Epithelial cell of proximal tubule (primary cell): Measurements from ENCODE around the gene DNAJC25. TPM values are rescaled to one million over a fixed set of nuclear protein-coding genes. Genes with fewer than 3 reads are reported as not detected.

Source experiments
- DNase-seq: peaks from one replicate; pipeline ENCODE4 v3.0.0-alpha.2; 2011; ENCODE audit warnings: low read depth
- H3K4me3 ChIP-seq: 2 replicates; pipeline ENCODE4 v1.5.1; 2011; ENCODE audit warnings: low read depth, mild to moderate bottlenecking, low read length
- CTCF ChIP-seq: conservative IDR thresholded peaks from 2 replicates; pipeline ENCODE4 v1.5.1; 2012; ENCODE audit warnings: low read depth, mild to moderate bottlenecking, low read length
- total RNA-seq: library from RNA; depleted of rRNA; stranded (reverse); fragments of >200 nt; gene quantifications from 2 replicates; pipeline ENCODE4 v1.2.3, GENCODE V29; 2015

Gene DNAJC25
- total RNA-seq, 1 donor from 2014 or later: 7.6 TPM

- DNase-seq: no peak
- TF ChIP-seq CTCF: no peak
Measured at GRCh38 chr9:111649016-111649415, 17.9 kb downstream of the DNAJC25 start.

DNA sequence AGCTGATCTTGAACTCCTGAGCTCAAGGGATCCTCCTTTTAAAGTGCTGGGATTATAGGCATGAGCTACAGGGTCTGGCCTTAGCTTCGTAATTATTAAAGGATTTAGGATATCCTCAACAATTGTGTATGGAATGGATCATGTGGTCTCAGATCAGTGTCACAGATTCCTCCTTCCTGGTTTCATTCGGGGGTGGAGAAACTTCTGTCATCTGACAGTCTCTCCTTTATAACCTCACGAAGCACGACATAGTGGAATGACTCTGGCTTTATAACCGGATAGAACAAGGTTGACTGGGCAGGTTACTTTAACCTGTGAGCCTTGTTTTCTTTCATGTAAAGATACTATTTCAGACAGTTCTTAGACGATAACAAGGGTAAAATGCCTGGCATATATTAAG lies 25.9 kb downstream of the DNAJC25 start:
- TF ChIP-seq CTCF: no peak
- DNase-seq: no peak
- H3K4me3 ChIP-seq: no peak overlapping the region

More at GRCh38 chr9:111649016-111649415, 17.9 kb downstream of the DNAJC25 start:
- H3K4me3 ChIP-seq: no peak overlapping the region

GRCh38 chr9:111658943-111659342 lies 27.8 kb downstream of the DNAJC25 start:
- TF ChIP-seq CTCF: no peak
- DNase-seq: no peak

DNA sequence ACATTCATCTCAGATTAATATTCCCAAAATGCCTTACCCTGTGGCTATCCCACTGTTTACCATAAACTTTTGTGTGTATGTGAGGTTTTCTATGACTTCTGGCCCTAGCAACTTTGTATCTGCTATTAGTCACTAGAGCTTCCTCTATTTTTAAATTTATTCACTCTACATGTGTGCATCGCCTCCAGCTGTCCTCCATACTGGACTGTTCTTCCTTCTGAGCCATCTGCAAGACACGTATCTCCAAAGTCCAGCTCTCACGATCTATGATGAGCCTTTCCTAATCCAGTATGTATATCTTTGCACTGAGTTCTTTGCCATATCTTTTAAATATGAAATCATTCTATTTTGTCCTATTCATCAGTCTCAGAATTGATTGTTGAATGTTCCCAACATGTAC lies 28.6 kb downstream of the DNAJC25 start:
- no peak for TF ChIP-seq CTCF
- H3K4me3 ChIP-seq: no peak overlapping the region
- DNase-seq: no peak

More at GRCh38 chr9:111658943-111659342, 27.8 kb downstream of the DNAJC25 start:
- no peak overlapping the region for H3K4me3 ChIP-seq

DNA sequence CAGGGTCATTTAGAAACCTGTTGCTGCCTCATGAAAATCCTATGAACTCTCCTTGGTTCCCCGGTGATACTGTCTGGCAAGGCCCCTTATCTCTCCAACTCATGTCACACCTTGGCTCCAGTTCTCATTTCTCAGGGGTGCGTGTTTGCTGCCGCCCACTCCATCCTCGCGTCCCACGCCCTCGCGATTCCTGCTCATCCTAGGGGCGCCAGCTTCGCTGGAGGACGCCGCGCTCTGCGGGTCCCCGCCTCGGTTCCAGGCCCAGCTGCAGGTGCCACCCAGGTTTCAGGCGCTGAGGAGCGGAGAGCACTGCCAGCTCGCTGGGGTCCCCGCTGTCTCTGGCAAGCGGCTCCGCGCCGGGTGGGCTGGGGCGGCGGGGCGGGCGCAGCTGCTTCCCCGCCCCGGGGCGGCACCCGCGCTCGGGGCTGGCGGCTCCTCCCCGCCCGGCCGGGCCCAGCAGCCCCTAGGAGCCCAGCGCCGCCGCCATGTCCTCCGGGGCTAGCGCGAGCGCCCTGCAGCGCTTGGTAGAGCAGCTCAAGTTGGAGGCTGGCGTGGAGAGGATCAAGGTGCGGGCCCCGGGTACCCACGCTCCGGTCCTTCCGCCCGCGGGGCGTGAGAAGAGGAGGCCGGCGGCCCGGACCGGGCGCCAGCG lies 30.1 kb downstream of the DNAJC25 start, which contains the start of gene GNG10:
Gene GNG10 (plus strand): TSS at position 456 of the 652 bp plus-strand sequence. CDS start 30 bp downstream, at position 486.
- TF ChIP-seq CTCF: no peak
- DNase-seq: no peak
- peak within 1 kb of the TSS; percentile 79 for H3K4me3 ChIP-seq

DNA sequence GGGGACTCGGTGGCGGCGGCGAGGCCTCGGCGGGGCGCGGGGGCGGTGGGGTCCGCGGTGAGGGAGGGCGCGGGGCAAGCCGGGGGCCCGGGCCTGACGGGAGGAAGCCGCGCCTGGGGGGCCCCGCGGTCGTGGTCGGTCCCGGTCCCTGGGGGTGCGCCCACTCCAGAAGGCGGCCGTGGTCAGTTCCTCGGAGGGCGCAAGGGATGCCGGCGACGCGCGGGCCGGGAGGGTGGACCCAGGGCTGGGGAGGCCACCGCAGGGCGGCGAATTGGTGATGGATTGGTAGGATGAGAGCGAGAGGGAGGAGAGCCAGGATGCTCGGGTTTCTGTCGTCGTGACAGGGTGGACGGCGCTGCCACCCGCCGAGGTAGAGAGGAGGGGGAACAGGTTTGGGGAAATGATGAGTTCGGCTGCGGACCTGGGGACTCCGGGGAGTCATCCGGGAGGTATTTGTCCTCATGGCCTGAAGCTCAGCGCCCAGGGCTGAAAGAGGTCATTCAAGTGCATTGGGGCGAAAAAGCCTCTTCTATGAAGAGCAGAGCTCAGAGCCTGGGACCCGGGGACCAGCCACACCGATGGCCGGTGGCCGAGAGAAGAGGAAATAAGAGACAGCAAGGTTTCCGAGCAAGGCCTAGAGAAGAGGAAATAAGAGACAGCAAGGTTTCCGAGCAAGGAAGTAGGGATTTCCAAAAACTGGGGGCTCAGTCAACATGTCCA lies 30.8 kb downstream of the DNAJC25 start:
- no peak for TF ChIP-seq CTCF
- no peak for DNase-seq
- peak overlapping the region; percentile 79 for H3K4me3 ChIP-seq
